HEK293 (cell line): ENCODE measurements around the gene ANAPC2.

Experiments
- CTCF ChIA-PET: fragments of 350-600 bp; formaldehyde crosslinking; extraction: SDS; loops from one replicate; lab custom pipeline; 2021; ENCODE audit warnings: antibody characterized with exemption; lab: Yijun Ruan, JAX
- POLR2A ChIA-PET: fragments of 300-600 bp; formaldehyde crosslinking; extraction: SDS; loops from one replicate; lab custom pipeline; 2020; ENCODE audit warnings: antibody characterized with exemption, inconsistent platforms; lab: Yijun Ruan, JAX
- H3K27ac ChIP-seq: fragments of 200-500 bp; sonication (Bioruptor generic); 2 replicates; pipeline ENCODE4 v1.5.1; 2014; ENCODE audit warnings: low read depth, low read length, control low read depth, inconsistent platforms; ENCODE audit errors: extremely low read depth
- H3K36me3 ChIP-seq, 2 experiments: fragments of 200-500 bp in 1 of 2; sonication (Bioruptor generic) in 1 of 2; 1 replicate in 1 of 2; 2 replicates in 1 of 2; pipeline ENCODE4 v1.5.1; 2014 to 2017; ENCODE audit warnings: inconsistent platforms in 2 of 2, low read length in 2 of 2; ENCODE audit not compliant: control insufficient read depth in 2 of 2, insufficient read depth in 1 of 2
- H3K4me1 ChIP-seq: fragments of 200-500 bp; sonication (Bioruptor generic); 2 replicates; pipeline ENCODE4 v1.5.1; 2014; ENCODE audit warnings: mild to moderate bottlenecking, low read length, inconsistent platforms; ENCODE audit not compliant: control insufficient read depth, insufficient read depth
- H3K4me3 ChIP-seq: 2 replicates; pipeline ENCODE4 v1.5.1; 2011; ENCODE audit warnings: low read depth, mild to moderate bottlenecking, control low read depth, low read length, moderate library complexity
- H3K9me3 ChIP-seq: fragments of 200-500 bp; sonication (Bioruptor generic); 2 replicates; pipeline ENCODE4 v1.5.1; 2014; ENCODE audit warnings: low read depth, low read length, inconsistent platforms; ENCODE audit not compliant: control insufficient read depth, insufficient read depth
- BCL11B ChIP-seq: fragments of 450-650 bp; formaldehyde crosslinking; IDR thresholded peaks from 2 replicates; pipeline ENCODE4 v1.5.1; 2016; ENCODE audit warnings: low read depth, missing biosample characterization, missing genetic modification characterization
- CTCF ChIP-seq: fragments of 450-650 bp; formaldehyde crosslinking; IDR thresholded peaks from 2 replicates; pipeline ENCODE4 v1.5.1; 2016; ENCODE audit warnings: missing biosample characterization, missing genetic modification characterization
- ELK4 ChIP-seq: IDR thresholded peaks from 2 replicates; pipeline ENCODE4 v1.6.1; 2011; ENCODE audit warnings: mild to moderate bottlenecking, low read depth, low read length, borderline replicate concordance
- GFI1B ChIP-seq: fragments of 450-650 bp; formaldehyde crosslinking; IDR thresholded peaks from 2 replicates; pipeline ENCODE4 v1.5.1; 2016; ENCODE audit warnings: missing biosample characterization, missing genetic modification characterization
- GLIS1 ChIP-seq: fragments of 450-650 bp; formaldehyde crosslinking; IDR thresholded peaks from 2 replicates; pipeline ENCODE4 v1.5.1; 2016; ENCODE audit warnings: missing biosample characterization, missing genetic modification characterization
- GLIS2 ChIP-seq: fragments of 450-650 bp; formaldehyde crosslinking; IDR thresholded peaks from 2 replicates; pipeline ENCODE4 v1.5.1; 2016; ENCODE audit warnings: missing biosample characterization, missing genetic modification characterization
- HIC1 ChIP-seq: fragments of 450-650 bp; formaldehyde crosslinking; IDR thresholded peaks from 2 replicates; pipeline ENCODE4 v1.5.1; 2016; ENCODE audit warnings: missing biosample characterization, missing genetic modification characterization
- HOXD13 ChIP-seq: sonication (generic); formaldehyde crosslinking; IDR thresholded peaks from 2 replicates; pipeline ENCODE4 v1.8.0; 2022; ENCODE audit warnings: missing genetic modification reagents, borderline replicate concordance
- INSM2 ChIP-seq: fragments of 450-650 bp; formaldehyde crosslinking; IDR thresholded peaks from 2 replicates; pipeline ENCODE4 v1.5.1; 2016; ENCODE audit warnings: missing biosample characterization, missing genetic modification characterization
- KLF16 ChIP-seq: fragments of 450-650 bp; formaldehyde crosslinking; IDR thresholded peaks from 2 replicates; pipeline ENCODE4 v1.5.1; 2017; ENCODE audit warnings: missing biosample characterization, missing genetic modification characterization
- MYNN ChIP-seq: fragments of 450-650 bp; formaldehyde crosslinking; IDR thresholded peaks from 2 replicates; pipeline ENCODE4 v1.5.1; 2016; ENCODE audit warnings: missing biosample characterization, missing genetic modification characterization, borderline replicate concordance
- RBAK ChIP-seq: fragments of 450-650 bp; formaldehyde crosslinking; IDR thresholded peaks from 2 replicates; pipeline ENCODE4 v1.5.1; 2016; ENCODE audit warnings: missing biosample characterization, missing genetic modification characterization
- REPIN1 ChIP-seq: fragments of 450-650 bp; formaldehyde crosslinking; IDR thresholded peaks from 2 replicates; pipeline ENCODE4 v1.5.1; 2017; ENCODE audit warnings: missing biosample characterization, missing genetic modification characterization, low read depth
- SCRT2 ChIP-seq: fragments of 450-650 bp; formaldehyde crosslinking; IDR thresholded peaks from 2 replicates; pipeline ENCODE4 v1.5.1; 2016; ENCODE audit warnings: missing biosample characterization, missing genetic modification characterization
- SP2 ChIP-seq: fragments of 450-650 bp; formaldehyde crosslinking; IDR thresholded peaks from 2 replicates; pipeline ENCODE4 v1.5.1; 2016; ENCODE audit warnings: missing biosample characterization, missing genetic modification characterization
- TSHZ1 ChIP-seq: fragments of 450-650 bp; formaldehyde crosslinking; IDR thresholded peaks from 2 replicates; pipeline ENCODE4 v1.5.1; 2016; ENCODE audit warnings: missing biosample characterization, missing genetic modification characterization, borderline replicate concordance
- ZBTB21 ChIP-seq: fragments of 450-650 bp; formaldehyde crosslinking; IDR thresholded peaks from 2 replicates; pipeline ENCODE4 v1.5.1; 2017; ENCODE audit warnings: missing biosample characterization, missing genetic modification characterization
- ZNF10 ChIP-seq: fragments of 450-650 bp; formaldehyde crosslinking; IDR thresholded peaks from 2 replicates; pipeline ENCODE4 v1.5.1; 2017; ENCODE audit warnings: missing biosample characterization, missing genetic modification characterization
- ZNF114 ChIP-seq: fragments of 450-650 bp; formaldehyde crosslinking; IDR thresholded peaks from 2 replicates; pipeline ENCODE4 v1.5.0; 2017; ENCODE audit warnings: missing biosample characterization, missing genetic modification characterization
- ZNF169 ChIP-seq: fragments of 450-650 bp; formaldehyde crosslinking; IDR thresholded peaks from 2 replicates; pipeline ENCODE4 v1.5.1; 2016; ENCODE audit warnings: missing biosample characterization, missing genetic modification characterization
- ZNF239 ChIP-seq: fragments of 450-650 bp; formaldehyde crosslinking; IDR thresholded peaks from 2 replicates; pipeline ENCODE4 v1.5.1; 2016; ENCODE audit warnings: missing biosample characterization, missing genetic modification characterization
- ZNF335 ChIP-seq: fragments of 450-650 bp; formaldehyde crosslinking; conservative IDR thresholded peaks from 2 replicates; pipeline ENCODE4 v1.5.1; 2016; ENCODE audit warnings: missing biosample characterization, missing genetic modification characterization
- ZNF423 ChIP-seq: fragments of 450-650 bp; formaldehyde crosslinking; IDR thresholded peaks from 2 replicates; pipeline ENCODE4 v1.5.1; 2016; ENCODE audit warnings: missing biosample characterization, missing genetic modification characterization
- ZNF426 ChIP-seq: fragments of 450-650 bp; formaldehyde crosslinking; IDR thresholded peaks from 2 replicates; pipeline ENCODE4 v1.5.1; 2017; ENCODE audit warnings: missing biosample characterization, missing genetic modification characterization, mild to moderate bottlenecking, inconsistent platforms, moderate library complexity
- ZNF677 ChIP-seq: fragments of 450-650 bp; IDR thresholded peaks from 2 replicates; pipeline ENCODE4 v1.5.0; 2018; ENCODE audit warnings: missing biosample characterization, mild to moderate bottlenecking, missing genetic modification characterization, moderate library complexity
- ZNF692 ChIP-seq: fragments of 450-650 bp; formaldehyde crosslinking; IDR thresholded peaks from 2 replicates; pipeline ENCODE4 v1.5.1; 2016; ENCODE audit warnings: missing biosample characterization, missing genetic modification characterization

The ANAPC2 gene

GRCh38 chr9:137171149-137171900 lies 17.0 kb downstream of the ANAPC2 start:
- Histone ChIP-seq H3K4me3 (no peak overlapping the region), H3K9me3 (no peaks in the 10 kb centered on the region), H3K27ac (no peak overlapping the region), H3K4me1 (no peaks in the 10 kb centered on the region; the same call in 1 of the 2 replicates), H3K36me3 (peaks cover 0 to 3% of the 10 kb centered on the region in 2 experiments; a peak in 1 of 3 replicates)
- ChIA-PET CTCF (interaction anchor here (1.0 to 1.8 kb wide), 4 partner anchors 40 to 65 kb away, joined by 3 to 7 read pairs (median 5); no protein-coding TSS in a partner anchor), POLR2A (interaction anchor here (0.7 to 7.4 kb wide), 3 partner anchors 21 to 70 kb away, joined by 3 to 53 read pairs (median 6); partner anchors contain the start of gene TUBB4B)
- TF ChIP-seq SP2 (no peak), ELK4 (no peak), GLIS1 (tag by site-specific recombination) (peak; percentile 47), INSM2 (no peak), ZNF677 (no peak), RBAK (tag by site-specific recombination) (no peak), SCRT2 (tag by site-specific recombination) (peak; percentile 57), GFI1B (tag by site-specific recombination) (no peak), ZNF426 (no peak), ZNF114 (no peak), ZNF239 (no peak), ZNF169 (tag by site-specific recombination) (no peak), BCL11B (tag by site-specific recombination) (no peak), KLF16 (no peak), ZNF423 (tag by site-specific recombination) (no peak), ZBTB21 (tag by site-specific recombination) (no peak), GLIS2 (tag by site-specific recombination) (0 out of 2 replicates have a peak, but pooled peaks have one; percentile 19), CTCF (tag by site-specific recombination) (no peak), ZNF10 (tag by site-specific recombination) (no peak), ZNF692 (tag by site-specific recombination) (no peak), HOXD13 (CRISPR knock-in tag) (no peak), ZNF335 (tag by site-specific recombination) (no peak), TSHZ1 (tag by site-specific recombination) (no peak), HIC1 (tag by site-specific recombination) (peak; percentile 68; the same call in 1 of the 2 replicates), MYNN (no peak), REPIN1 (tag by site-specific recombination) (no peak)
